HepG2 (cell line): Measurements from ENCODE around the gene LAMC1. TPM values are rescaled to one million over a fixed set of nuclear protein-coding genes. Genes with fewer than 3 reads are reported as not detected.

ENCODE experiments used
- ATAC-seq: fragments of 200-7000 bp; cut with Tn5 transposase; 3 replicates; pipeline ENCODE4 v1.9.1; 2020; ENCODE audit warnings: mild to moderate bottlenecking, moderate library complexity
- BruUV-seq: library from RNA; stranded (reverse); fragments of 400-500 nt; replicated peaks from 2 replicates; lab custom pipeline; 2021; lab: Mats Ljungman, UMichigan
- CTCF ChIA-PET: fragments of 300-600 bp; formaldehyde crosslinking; extraction: SDS; loops from one replicate; lab custom pipeline; 2021; ENCODE audit warnings: low total read pairs, inconsistent platforms, low intra/inter-chr PET ratio; lab: Yijun Ruan, JAX
- POLR2A ChIA-PET: fragments of 350-600 bp; sonication (Branson Sonifier 250); formaldehyde crosslinking; loops from one replicate; lab custom pipeline; 2020; ENCODE audit warnings: antibody characterized with exemption, inconsistent platforms; lab: Yijun Ruan, JAX
- DNase-seq: peaks from one replicate; pipeline ENCODE4 v3.0.0-alpha.2; 2015; ENCODE audit warnings: low spot score
- FAIRE-seq: peaks from 3 replicates; lab custom pipeline; 2011; peaks lifted over from hg19 to GRCh38; lab: Jason Lieb, UNC
- H2AFZ ChIP-seq: one replicate; pipeline ENCODE4 v1.6.1; 2011; ENCODE audit warnings: low read length, inconsistent platforms
- H3K27ac ChIP-seq: fragments of 300-600 bp; 3 replicates; pipeline ENCODE4 v1.8.0; 2011; ENCODE audit warnings: mixed run types, mild to moderate bottlenecking, mixed read lengths, low read length, inconsistent platforms; ENCODE audit not compliant: insufficient read depth; ENCODE audit errors: extremely low read length
- H3K27me3 ChIP-seq, 2 experiments: fragments of 200-600 bp in 1 of 2; 2 replicates in 1 of 2; 3 replicates in 1 of 2; pipeline versions ENCODE4 v1.6.0 to v1.8.0; 2011; ENCODE audit warnings: low read length in 2 of 2, mild to moderate bottlenecking in 2 of 2, moderate library complexity in 2 of 2, inconsistent platforms in 1 of 2; ENCODE audit not compliant: insufficient read depth in 2 of 2, control insufficient read depth in 1 of 2
- H3K36me3 ChIP-seq, 2 experiments: fragments of 200-600 bp in 1 of 2; replicated peaks in 1 of 2; 2 replicates in 1 of 2; 3 replicates in 1 of 2; pipeline versions ENCODE4 v1.5.1 to v1.8.0; 2011; ENCODE audit warnings: low read length in 2 of 2, inconsistent platforms in 1 of 2; ENCODE audit not compliant: insufficient read depth in 2 of 2, control insufficient read depth in 1 of 2
- H3K4me1 ChIP-seq: 2 replicates; pipeline ENCODE4 v1.5.1; 2012; ENCODE audit warnings: low read length, inconsistent platforms; ENCODE audit not compliant: insufficient read depth
- H3K4me2 ChIP-seq: 2 replicates; pipeline ENCODE4 v1.6.0; 2011; ENCODE audit warnings: low read depth, low read length, inconsistent platforms
- H3K4me3 ChIP-seq, 3 experiments: fragments of 200-600 bp in 1 of 3; sonication (generic), shearing (Covaris generic) in 1 of 3; replicated peaks in 1 of 3; 2 replicates each; pipeline ENCODE4 v1.5.1; 2011 to 2016; ENCODE audit warnings: low read length in 3 of 3, inconsistent platforms in 2 of 3, low read depth in 2 of 3, mild to moderate bottlenecking in 2 of 3, control low read depth in 1 of 3, mixed read lengths in 1 of 3; ENCODE audit not compliant: insufficient read depth in 1 of 3
- H3K79me2 ChIP-seq: one replicate; pipeline ENCODE4 v1.6.1; 2011; ENCODE audit warnings: low read length, inconsistent platforms; ENCODE audit not compliant: insufficient read depth
- H3K9ac ChIP-seq: 2 replicates; pipeline ENCODE4 v1.6.0; 2011; ENCODE audit warnings: mild to moderate bottlenecking, low read depth, low read length, inconsistent platforms; ENCODE audit not compliant: insufficient read depth
- H3K9me3 ChIP-seq: 2 replicates; pipeline ENCODE4 v1.5.1; 2012; ENCODE audit warnings: mild to moderate bottlenecking, low read length
- H4K20me1 ChIP-seq: 2 replicates; pipeline ENCODE4 v1.6.0; 2011; ENCODE audit warnings: inconsistent platforms, mild to moderate bottlenecking, low read length, moderate library complexity; ENCODE audit not compliant: insufficient read depth
- BRCA1 ChIP-seq: sonication (generic); formaldehyde crosslinking; IDR thresholded peaks from 2 replicates; pipeline ENCODE4 v1.4.0; 2020; ENCODE audit warnings: missing genetic modification reagents
- KAT7 ChIP-seq: IDR thresholded peaks from 2 replicates; pipeline ENCODE4 v1.6.1; 2018; ENCODE audit warnings: borderline replicate concordance, missing compliant biosample characterization
- MXD4 ChIP-seq: IDR thresholded peaks from 2 replicates; pipeline ENCODE4 v1.6.1; 2016; ENCODE audit warnings: mild to moderate bottlenecking, missing biosample characterization, missing genetic modification reagents
- TBL1XR1 ChIP-seq: fragments of 150-350 bp; IDR thresholded peaks from 2 replicates; pipeline ENCODE4 v1.6.1; 2014; ENCODE audit warnings: borderline replicate concordance, low read length; ENCODE audit not compliant: partially characterized antibody
- TCF7L2 ChIP-seq: IDR thresholded peaks from 2 replicates; pipeline ENCODE4 v1.6.1; 2011; ENCODE audit warnings: mild to moderate bottlenecking, low read depth, low read length, moderate library complexity
- TEAD3 ChIP-seq: optimal IDR thresholded peaks from 2 replicates; pipeline ENCODE3; 2016; ENCODE audit warnings: borderline replicate concordance
- TOPORS ChIP-seq: sonication (generic); formaldehyde crosslinking; IDR thresholded peaks from 2 replicates; pipeline ENCODE4 v1.8.0; 2023; ENCODE audit warnings: mild to moderate bottlenecking, missing genetic modification reagents
- ZNF264 ChIP-seq: sonication (generic); formaldehyde crosslinking; IDR thresholded peaks from 2 replicates; pipeline ENCODE4 v1.4.0; 2020; ENCODE audit warnings: missing genetic modification reagents
- ZNF446 ChIP-seq: sonication (generic); formaldehyde crosslinking; IDR thresholded peaks from 2 replicates; pipeline ENCODE4 v1.5.0; 2020; ENCODE audit warnings: mild to moderate bottlenecking, missing genetic modification reagents
- WGBS: methylation state at CpG from one replicate; pipeline ENCODE4 v1.1.6; 2017; ENCODE audit warnings: low lambda C conversion rate; 5-methylcytosine and 5-hydroxymethylcytosine counted together
- in situ Hi-C: cut with HindIII; loops from 2 replicates; pipeline ENCODE4 v1.10.0; 2017; ENCODE audit warnings: low pct_unique_long_range_greater_than_20kb; ENCODE audit not compliant: extremely low pct_ligation_motif_present
- intact Hi-C: fragments of 100-400 bp; cut with micrococcal nuclease; formaldehyde crosslinking; loops from one replicate; pipeline ENCODE4 v1.10.0; 2022; ENCODE audit not compliant: unreplicated experiment
- polyA plus RNA-seq, 8 experiments: library from polyadenylated mRNA; depleted of rRNA in 3 of 8; stranded (reverse) in 7 of 8; unstranded in 1 of 8; fragments of >200 nt; fragmentation: Illumina TruSeq in 4 of 8; extraction: Trizol in 4 of 8; gene quantifications; 2 replicates each; pipeline versions ENCODE4 v1.2.1 to v1.2.3, GENCODE V29; 2011 to 2016; ENCODE audit warnings: low read depth in 4 of 8, missing spikeins in 1 of 8, mixed read lengths in 1 of 8; ENCODE audit not compliant: insufficient read depth in 1 of 8
- total RNA-seq, 5 experiments: library from RNA; depleted of rRNA; stranded (reverse); fragments of >200 nt; fragmentation: Illumina TruSeq; extraction: Trizol; gene quantifications; 2 replicates each; pipeline ENCODE4 v1.2.3, GENCODE V29; 2016; ENCODE audit warnings: low read depth in 1 of 5
- TF ChIP-seq, protein P1 (sequence below): sonication (generic); formaldehyde crosslinking; IDR thresholded peaks from 2 replicates; pipeline ENCODE4 v1.8.0; 2023; ENCODE audit warnings: mild to moderate bottlenecking, missing genetic modification reagents
- TF ChIP-seq, protein P2 (sequence below): sonication (generic); formaldehyde crosslinking; IDR thresholded peaks from 2 replicates; pipeline ENCODE4 v1.8.1; 2023; ENCODE audit warnings: missing genetic modification reagents, inconsistent platforms, borderline replicate concordance
- TF ChIP-seq, protein P3 (sequence below): sonication (generic); formaldehyde crosslinking; IDR thresholded peaks from 2 replicates; pipeline ENCODE4 v1.5.0; 2020; ENCODE audit warnings: mild to moderate bottlenecking, missing genetic modification reagents, moderate library complexity
- TF ChIP-seq, protein P4 (sequence below): sonication (generic); formaldehyde crosslinking; IDR thresholded peaks from 2 replicates; pipeline ENCODE4 v1.4.0; 2020; ENCODE audit warnings: missing genetic modification reagents, borderline replicate concordance

LAMC1 gene
- total and polyA plus RNA-seq, 2 of the 13 experiments (the other 11 are each of a cell fraction or from before 2014, with no cell fraction given): 58.5 to 137 TPM

DNA sequence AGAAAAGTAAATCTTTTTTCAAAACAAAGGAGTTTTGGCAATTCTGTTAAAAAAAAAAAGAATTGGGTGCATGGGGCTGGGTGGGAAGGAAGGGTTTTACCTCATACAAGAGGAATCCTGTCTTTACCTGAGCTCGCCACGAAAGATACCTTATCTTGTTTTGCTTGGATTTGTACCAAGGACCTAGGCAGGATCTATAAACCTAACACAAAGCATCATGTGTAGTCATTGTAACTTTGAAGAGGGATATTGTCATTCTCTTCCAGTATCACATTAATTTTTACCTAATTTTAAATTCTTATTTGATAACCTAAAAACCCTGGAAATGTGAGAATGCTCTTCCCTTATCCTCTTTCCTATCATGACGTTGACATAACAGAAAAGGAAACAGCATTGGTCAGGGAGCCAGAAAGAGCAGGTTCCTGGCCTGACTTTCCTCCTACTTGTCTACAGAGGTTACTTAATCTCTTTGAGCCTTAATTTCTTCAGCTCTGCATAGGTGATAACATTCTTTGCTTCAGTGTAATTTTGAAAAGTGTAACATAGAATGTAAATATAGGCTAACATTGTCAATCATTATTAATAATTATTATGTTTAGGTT lies 4.0 kb upstream of the LAMC1 start (continued):
- TF ChIP-seq, protein P1, sequence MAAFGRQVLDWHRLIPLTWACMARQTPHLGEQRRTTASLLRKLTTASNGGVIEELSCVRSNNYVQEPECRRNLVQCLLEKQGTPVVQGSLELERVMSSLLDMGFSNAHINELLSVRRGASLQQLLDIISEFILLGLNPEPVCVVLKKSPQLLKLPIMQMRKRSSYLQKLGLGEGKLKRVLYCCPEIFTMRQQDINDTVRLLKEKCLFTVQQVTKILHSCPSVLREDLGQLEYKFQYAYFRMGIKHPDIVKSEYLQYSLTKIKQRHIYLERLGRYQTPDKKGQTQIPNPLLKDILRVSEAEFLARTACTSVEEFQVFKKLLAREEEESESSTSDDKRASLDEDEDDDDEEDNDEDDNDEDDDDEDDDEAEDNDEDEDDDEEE (CRISPR knock-in tag): no peak
- TF ChIP-seq TCF7L2 (no peak), MXD4 (CRISPR knock-in tag) (no peak), BRCA1 (CRISPR knock-in tag) (no peak), KAT7 (CRISPR knock-in tag) (no peak), ZNF446 (CRISPR knock-in tag) (no peak), ZNF264 (no peak), TOPORS (CRISPR knock-in tag) (no peak)
- TF ChIP-seq, protein P2, sequence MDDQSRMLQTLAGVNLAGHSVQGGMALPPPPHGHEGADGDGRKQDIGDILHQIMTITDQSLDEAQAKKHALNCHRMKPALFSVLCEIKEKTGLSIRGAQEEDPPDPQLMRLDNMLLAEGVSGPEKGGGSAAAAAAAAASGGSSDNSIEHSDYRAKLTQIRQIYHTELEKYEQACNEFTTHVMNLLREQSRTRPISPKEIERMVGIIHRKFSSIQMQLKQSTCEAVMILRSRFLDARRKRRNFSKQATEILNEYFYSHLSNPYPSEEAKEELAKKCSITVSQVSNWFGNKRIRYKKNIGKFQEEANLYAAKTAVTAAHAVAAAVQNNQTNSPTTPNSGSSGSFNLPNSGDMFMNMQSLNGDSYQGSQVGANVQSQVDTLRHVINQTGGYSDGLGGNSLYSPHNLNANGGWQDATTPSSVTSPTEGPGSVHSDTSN (CRISPR knock-in tag): no peak

DNA sequence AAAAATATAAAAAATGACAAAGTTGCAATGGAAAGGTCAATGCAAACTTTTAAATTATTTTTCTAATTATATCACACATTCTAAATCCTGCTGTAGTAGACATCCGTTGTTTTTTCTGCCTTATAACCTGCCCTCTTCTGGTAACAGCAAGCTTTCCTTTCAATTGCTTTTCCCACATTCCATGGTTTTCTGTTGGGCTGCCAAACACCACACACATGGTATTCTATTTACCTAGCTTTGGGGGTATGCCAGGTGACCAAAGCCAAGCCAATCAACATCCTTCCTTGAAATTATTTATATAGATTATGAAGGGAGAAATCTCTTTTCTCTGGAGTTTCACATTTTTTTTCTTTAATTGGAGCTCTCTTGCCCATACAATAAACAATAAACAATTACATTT lies 3.4 kb upstream of the LAMC1 start:
- WGBS: 6% methylated on average over 1 of the region's 1 CpG
- POLR2A ChIA-PET: no interaction called here
- Histone ChIP-seq H3K9ac (no peak overlapping the region), H3K27ac (no peak overlapping the region), H3K4me2 (0 out of 2 replicates have a peak overlapping the region, but pooled peaks have one; percentile 12), H3K79me2 (peaks cover 8% of the 10 kb centered on the region), H3K27me3 (no peaks in the 10 kb centered on the region), H3K4me3 (no peak overlapping the region), H4K20me1 (no peaks in the 10 kb centered on the region), H3K9me3 (no peaks in the 10 kb centered on the region), H2AFZ (no peak overlapping the region), H3K36me3 (no peaks in the 10 kb centered on the region), H3K4me1 (peaks cover 20% of the 10 kb centered on the region)
- CTCF ChIA-PET: no interaction called here
- BruUV-seq: no TSS peak
- ATAC-seq: no peak
- peak; percentile 59 for DNase-seq
- in situ Hi-C loops: no loop called here
- no peak for FAIRE-seq
- intact Hi-C loops: loop anchor here (5.0 kb wide), 2 partner anchors 117 to 207 kb away; no protein-coding TSS in a partner anchor
- TF ChIP-seq TEAD3 (CRISPR knock-in tag) (peak; percentile 46), TBL1XR1 (no peak)
- TF ChIP-seq, protein P3, sequence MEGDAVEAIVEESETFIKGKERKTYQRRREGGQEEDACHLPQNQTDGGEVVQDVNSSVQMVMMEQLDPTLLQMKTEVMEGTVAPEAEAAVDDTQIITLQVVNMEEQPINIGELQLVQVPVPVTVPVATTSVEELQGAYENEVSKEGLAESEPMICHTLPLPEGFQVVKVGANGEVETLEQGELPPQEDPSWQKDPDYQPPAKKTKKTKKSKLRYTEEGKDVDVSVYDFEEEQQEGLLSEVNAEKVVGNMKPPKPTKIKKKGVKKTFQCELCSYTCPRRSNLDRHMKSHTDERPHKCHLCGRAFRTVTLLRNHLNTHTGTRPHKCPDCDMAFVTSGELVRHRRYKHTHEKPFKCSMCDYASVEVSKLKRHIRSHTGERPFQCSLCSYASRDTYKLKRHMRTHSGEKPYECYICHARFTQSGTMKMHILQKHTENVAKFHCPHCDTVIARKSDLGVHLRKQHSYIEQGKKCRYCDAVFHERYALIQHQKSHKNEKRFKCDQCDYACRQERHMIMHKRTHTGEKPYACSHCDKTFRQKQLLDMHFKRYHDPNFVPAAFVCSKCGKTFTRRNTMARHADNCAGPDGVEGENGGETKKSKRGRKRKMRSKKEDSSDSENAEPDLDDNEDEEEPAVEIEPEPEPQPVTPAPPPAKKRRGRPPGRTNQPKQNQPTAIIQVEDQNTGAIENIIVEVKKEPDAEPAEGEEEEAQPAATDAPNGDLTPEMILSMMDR (CRISPR knock-in tag): 0 out of 2 replicates have a peak, but pooled peaks have one; percentile 17
- TF ChIP-seq, protein P4, sequence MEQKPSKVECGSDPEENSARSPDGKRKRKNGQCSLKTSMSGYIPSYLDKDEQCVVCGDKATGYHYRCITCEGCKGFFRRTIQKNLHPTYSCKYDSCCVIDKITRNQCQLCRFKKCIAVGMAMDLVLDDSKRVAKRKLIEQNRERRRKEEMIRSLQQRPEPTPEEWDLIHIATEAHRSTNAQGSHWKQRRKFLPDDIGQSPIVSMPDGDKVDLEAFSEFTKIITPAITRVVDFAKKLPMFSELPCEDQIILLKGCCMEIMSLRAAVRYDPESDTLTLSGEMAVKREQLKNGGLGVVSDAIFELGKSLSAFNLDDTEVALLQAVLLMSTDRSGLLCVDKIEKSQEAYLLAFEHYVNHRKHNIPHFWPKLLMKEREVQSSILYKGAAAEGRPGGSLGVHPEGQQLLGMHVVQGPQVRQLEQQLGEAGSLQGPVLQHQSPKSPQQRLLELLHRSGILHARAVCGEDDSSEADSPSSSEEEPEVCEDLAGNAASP (CRISPR knock-in tag): no peak
